GM21576 (cell line): Measurements from ENCODE around the gene ETF1.
"Not testable (repeated sequence)": the region's sequence is repeated elsewhere in the genome, so short reads cannot be mapped to it uniquely, and the experiment has no call there.

Experiments
- ATAC-seq: cut with Tn5 transposase; IDR thresholded peaks from one replicate; pipeline ENCODE4 v1.9.1; 2021; ENCODE audit warnings: mild to moderate bottlenecking, moderate library complexity; ENCODE audit not compliant: unreplicated experiment

ETF1 gene

DNA sequence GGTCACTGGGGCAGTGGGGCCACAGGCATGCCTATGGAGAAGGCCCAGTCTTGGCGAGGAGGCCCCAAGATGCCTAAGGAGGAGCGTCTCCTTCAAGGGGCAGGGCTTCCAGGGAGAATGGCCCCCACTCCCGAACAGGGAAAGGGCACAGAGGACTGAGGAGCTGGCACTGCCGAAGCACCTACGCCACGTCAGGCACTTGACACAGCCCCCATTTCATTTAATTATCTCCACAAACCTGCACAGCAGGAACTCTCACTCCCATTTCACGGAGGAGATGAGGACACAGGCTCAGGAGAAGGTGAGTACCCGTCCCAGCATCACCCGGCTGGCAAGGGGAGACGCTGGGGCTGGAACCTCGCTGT, 51.8 kb downstream of the ETF1 start:
- no peak for ATAC-seq

GRCh38 chr5:138490648-138491283, 52.3 kb downstream of the ETF1 start:
- ATAC-seq: no peak

GRCh38 chr5:138489683-138490061, 53.4 kb downstream of the ETF1 start:
- ATAC-seq: no peak

- no peak for ATAC-seq
These were observed 54.5 kb downstream of the ETF1 start for GRCh38 chr5:138488481-138488945.

DNA sequence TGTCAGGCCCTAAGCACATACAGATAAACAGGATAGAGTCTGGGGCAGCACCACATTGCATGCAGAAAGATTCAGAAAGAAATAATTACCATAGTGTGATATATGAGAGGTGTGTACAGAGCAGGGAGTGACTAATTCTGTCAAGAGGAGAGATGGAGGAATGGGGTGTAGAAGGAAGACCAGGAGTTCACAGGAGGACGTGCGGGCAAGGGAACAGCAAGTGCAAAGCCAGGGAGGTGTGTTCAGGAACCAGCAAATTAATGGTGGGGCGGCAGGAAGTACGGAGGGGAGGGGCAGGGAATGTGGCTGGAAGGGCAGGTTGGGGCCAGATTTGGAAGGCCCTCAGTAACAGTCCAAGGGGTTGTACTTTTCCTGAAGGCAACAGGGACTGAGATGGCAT, 60.4 kb downstream of the ETF1 start:
- ATAC-seq: no peak

DNA sequence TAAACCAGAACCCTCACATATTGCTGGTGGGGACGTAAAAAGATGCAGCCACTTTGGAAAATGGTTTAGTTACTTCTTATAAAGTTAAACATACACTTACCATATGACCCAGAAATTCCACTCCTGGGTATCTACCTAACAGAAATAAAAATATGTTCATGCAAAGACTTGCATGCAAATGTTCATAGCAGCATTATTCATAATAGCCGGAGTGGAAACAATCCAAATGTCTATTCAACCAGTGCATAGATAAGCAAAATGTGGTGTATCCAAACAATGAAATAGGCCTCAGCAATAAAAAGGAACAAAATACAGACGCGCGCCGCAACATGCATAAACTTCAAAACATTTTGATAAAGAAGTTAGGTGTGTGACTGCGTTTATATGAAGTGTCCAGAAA, 66.1 kb downstream of the ETF1 start:
- ATAC-seq: no peak

DNA sequence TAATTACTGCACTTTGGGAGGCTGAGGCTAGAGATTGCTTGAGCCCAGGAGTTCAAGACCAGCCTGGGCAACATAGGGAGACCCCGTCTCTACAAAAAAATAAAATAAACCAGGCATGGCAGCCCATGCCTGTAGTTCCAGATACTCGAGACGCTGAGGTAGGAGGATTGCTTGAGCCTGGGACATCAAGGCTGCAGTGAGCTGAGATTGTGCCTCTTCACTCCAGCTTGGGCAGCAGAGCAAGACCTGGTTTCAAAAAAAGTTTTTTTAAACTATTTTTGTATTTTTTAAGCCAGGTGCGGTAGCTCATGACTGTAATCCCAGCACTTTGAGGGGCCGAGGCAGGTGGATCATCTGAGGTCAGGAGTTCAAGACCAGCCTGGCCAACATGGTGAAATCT, 69.9 kb downstream of the ETF1 start:
- ATAC-seq: not testable (repeated sequence)

DNA sequence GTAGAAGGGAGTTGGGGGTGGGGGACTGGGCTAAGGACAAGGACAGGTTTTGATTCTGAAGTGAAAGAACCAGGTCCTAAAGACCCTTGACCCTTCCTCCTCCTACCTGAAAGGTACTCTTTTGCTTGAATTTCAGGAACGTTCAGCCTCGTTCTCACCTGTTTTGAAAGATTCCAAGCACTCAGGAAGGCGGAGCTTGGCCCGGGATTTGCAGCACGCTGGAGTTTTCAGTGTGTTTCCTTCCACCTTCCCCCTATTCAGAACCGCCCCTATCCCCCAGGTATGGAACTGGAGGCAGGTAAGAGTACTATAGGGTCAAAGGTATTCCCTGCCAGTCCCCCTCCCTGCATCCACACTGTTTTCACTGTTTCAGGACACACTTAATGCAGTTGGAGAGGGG, 70.7 kb downstream of the ETF1 start:
- no peak for ATAC-seq

GRCh38 chr5:138471052-138471361, 72.0 kb downstream of the ETF1 start:
- no peak for ATAC-seq

GRCh38 chr5:138470322-138471051, 72.5 kb downstream of the ETF1 start:
- ATAC-seq: no peak

GRCh38 chr5:138469540-138470321, 73.3 kb downstream of the ETF1 start:
- ATAC-seq: no peak

DNA sequence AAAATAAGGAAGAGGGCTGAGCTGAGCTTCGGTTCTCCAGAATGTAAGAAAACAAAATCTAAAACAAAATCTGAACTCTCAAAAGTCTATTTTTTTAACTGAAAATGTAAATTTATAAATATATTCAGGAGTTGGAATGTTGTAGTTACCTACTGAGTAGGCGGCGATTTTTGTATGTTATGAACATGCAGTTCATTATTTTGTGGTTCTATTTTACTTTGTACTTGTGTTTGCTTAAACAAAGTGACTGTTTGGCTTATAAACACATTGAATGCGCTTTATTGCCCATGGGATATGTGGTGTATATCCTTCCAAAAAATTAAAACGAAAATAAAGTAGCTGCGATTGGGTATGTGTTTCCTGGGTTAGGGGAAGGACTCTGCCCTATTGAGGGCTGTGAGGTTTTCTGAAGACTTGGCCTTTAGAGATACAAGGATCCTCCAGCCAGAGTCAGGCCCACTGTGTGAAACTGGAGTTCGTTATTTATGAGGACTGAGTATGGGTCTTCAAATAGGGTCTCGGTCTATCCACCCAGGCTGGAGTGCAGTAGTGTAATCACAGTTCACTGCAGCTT, 74.0 kb downstream of the ETF1 start:
- ATAC-seq: no peak

DNA sequence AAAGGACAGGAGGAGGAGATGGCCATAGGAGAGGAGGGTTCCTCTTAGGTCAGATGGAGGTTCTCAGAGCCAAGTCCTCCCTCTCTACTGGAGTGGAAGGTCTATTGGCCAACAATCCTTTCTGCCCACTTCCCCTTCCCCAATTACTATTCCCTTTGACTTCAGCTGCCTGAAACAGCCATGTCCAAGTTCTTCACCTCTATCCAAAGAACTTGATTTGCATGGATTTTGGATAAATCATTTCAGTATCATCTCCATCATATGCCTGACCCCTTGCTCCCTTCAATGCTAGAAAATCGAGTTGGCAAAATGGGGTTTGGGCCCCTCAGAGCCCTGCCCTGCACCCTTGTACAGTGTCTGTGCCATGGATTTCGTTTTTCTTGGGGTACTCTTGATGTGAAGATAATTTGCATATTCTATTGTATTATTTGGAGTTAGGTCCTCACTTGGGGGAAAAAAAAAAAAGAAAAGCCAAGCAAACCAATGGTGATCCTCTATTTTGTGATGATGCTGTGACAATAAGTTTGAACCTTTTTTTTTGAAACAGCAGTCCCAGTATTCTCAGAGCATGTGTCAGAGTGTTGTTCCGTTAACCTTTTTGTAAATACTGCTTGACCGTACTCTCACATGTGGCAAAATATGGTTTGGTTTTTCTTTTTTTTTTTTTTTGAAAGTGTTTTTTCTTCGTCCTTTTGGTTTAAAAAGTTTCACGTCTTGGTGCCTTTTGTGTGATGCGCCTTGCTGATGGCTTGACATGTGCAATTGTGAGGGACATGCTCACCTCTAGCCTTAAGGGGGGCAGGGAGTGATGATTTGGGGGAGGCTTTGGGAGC, 74.7 kb downstream of the ETF1 start:
- no peak for ATAC-seq

DNA sequence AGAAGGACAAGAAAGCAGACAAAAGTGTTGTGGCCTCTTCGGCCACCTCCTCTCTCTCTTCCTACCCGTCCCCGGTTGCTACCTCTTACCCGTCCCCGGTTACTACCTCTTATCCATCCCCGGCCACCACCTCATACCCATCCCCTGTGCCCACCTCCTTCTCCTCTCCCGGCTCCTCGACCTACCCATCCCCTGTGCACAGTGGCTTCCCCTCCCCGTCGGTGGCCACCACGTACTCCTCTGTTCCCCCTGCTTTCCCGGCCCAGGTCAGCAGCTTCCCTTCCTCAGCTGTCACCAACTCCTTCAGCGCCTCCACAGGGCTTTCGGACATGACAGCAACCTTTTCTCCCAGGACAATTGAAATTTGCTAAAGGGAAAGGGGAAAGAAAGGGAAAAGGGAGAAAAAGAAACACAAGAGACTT, 75.3 kb downstream of the ETF1 start:
- no peak for ATAC-seq

DNA sequence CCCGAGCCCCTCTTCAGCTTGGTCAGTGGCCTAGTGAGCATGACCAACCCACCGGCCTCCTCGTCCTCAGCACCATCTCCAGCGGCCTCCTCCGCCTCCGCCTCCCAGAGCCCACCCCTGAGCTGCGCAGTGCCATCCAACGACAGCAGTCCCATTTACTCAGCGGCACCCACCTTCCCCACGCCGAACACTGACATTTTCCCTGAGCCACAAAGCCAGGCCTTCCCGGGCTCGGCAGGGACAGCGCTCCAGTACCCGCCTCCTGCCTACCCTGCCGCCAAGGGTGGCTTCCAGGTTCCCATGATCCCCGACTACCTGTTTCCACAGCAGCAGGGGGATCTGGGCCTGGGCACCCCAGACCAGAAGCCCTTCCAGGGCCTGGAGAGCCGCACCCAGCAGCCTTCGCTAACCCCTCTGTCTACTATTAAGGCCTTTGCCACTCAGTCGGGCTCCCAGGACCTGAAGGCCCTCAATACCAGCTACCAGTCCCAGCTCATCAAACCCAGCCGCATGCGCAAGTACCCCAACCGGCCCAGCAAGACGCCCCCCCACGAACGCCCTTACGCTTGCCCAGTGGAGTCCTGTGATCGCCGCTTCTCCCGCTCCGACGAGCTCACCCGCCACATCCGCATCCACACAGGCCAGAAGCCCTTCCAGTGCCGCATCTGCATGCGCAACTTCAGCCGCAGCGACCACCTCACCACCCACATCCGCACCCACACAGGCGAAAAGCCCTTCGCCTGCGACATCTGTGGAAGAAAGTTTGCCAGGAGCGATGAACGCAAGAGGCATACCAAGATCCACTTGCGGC, 75.9 kb downstream of the ETF1 start:
- ATAC-seq: no peak

- ATAC-seq: no peak
These were observed 76.7 kb downstream of the ETF1 start for GRCh38 chr5:138466125-138466899.

DNA sequence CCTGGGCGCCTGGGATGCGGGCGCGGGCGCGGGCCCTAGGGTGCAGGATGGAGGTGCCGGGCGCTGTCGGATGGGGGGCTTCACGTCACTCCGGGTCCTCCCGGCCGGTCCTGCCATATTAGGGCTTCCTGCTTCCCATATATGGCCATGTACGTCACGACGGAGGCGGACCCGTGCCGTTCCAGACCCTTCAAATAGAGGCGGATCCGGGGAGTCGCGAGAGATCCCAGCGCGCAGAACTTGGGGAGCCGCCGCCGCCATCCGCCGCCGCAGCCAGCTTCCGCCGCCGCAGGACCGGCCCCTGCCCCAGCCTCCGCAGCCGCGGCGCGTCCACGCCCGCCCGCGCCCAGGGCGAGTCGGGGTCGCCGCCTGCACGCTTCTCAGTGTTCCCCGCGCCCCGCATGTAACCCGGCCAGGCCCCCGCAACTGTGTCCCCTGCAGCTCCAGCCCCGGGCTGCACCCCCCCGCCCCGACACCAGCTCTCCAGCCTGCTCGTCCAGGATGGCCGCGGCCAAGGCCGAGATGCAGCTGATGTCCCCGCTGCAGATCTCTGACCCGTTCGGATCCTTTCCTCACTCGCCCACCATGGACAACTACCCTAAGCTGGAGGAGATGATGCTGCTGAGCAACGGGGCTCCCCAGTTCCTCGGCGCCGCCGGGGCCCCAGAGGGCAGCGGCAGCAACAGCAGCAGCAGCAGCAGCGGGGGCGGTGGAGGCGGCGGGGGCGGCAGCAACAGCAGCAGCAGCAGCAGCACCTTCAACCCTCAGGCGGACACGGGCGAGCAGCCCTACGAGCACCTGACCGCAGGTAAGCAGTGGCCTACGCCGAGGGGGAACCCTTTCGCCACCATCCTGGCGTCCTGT, 77.5 kb downstream of the ETF1 start, which contains the start of gene EGR1:
Gene EGR1 (plus strand): TSS at position 219 of the 864 bp plus-strand sequence. CDS start 283 bp downstream, at position 502.
- ATAC-seq: peak; percentile 57
